Upper lobe of right lung (tissue), 1 donor: ENCODE data around the gene RNF41. TPM values are rescaled to one million over a fixed set of nuclear protein-coding genes. Genes with fewer than 3 reads are reported as not detected.
A peak's percentile ranks its signal among the peaks of the same experiment; 100 is the strongest.
"Not testable (repeated sequence)": the region's sequence is repeated elsewhere in the genome, so short reads cannot be mapped to it uniquely, and the experiment has no call there.

ENCODE experiments used
- ATAC-seq: fragments of 200-7000 bp; cut with Tn5 transposase; one replicate; pipeline ENCODE4 v1.9.1; 2020; ENCODE audit warnings: mild to moderate bottlenecking, moderate library complexity
- DNase-seq: peaks from one replicate; pipeline ENCODE4 v3.0.0-alpha.2; 2020
- H3K27ac ChIP-seq: fragments of 200-600 bp; one replicate; pipeline ENCODE4 v1.8.0; 2022
- H3K27me3 ChIP-seq: fragments of 200-600 bp; one replicate; pipeline ENCODE4 v1.8.0; 2022; ENCODE audit warnings: mild to moderate bottlenecking
- H3K36me3 ChIP-seq: fragments of 200-600 bp; one replicate; pipeline ENCODE4 v1.8.0; 2022
- H3K4me1 ChIP-seq: fragments of 200-600 bp; one replicate; pipeline ENCODE4 v1.8.0; 2022
- H3K4me3 ChIP-seq: fragments of 200-600 bp; one replicate; pipeline ENCODE4 v1.8.0; 2022; ENCODE audit warnings: mild to moderate bottlenecking
- H3K9me3 ChIP-seq: fragments of 200-600 bp; one replicate; pipeline ENCODE4 v1.8.0; 2022
- CTCF ChIP-seq: fragments of 200-600 bp; IDR thresholded peaks from one replicate; pipeline ENCODE4 v1.8.0; 2022; ENCODE audit warnings: antibody characterized with exemption
- intact Hi-C: fragments of 100-400 bp; cut with DNase I; formaldehyde crosslinking; loops from one replicate; pipeline ENCODE4 v1.11.0; 2022
- long read RNA-seq: library from polyadenylated mRNA; unstranded; transcript quantifications from one replicate; pipeline ENCODE4 v2.0.0, GENCODE V29; 2021
- total RNA-seq: library from RNA; stranded (reverse); fragmentation: NEBNext Ultra II Directional; extraction: Animal tissue kit (Norgen Biotek cat#: 25700); gene quantifications from one replicate; pipeline ENCODE4 v1.2.1, GENCODE V29; 2021
- donor health status: DM: no; HTN: yes; CAD: no; lungs with severe emphysema.

Gene RNF41
- total RNA-seq: 51.6 TPM
- long read RNA-seq, full-length matches to known transcripts: 35 of 42 reads
- long read RNA-seq, partial matches to known transcripts: 0 of 42 reads
- long read RNA-seq, other reads (novel, unspliced or antisense): 7 of 42 reads

DNA sequence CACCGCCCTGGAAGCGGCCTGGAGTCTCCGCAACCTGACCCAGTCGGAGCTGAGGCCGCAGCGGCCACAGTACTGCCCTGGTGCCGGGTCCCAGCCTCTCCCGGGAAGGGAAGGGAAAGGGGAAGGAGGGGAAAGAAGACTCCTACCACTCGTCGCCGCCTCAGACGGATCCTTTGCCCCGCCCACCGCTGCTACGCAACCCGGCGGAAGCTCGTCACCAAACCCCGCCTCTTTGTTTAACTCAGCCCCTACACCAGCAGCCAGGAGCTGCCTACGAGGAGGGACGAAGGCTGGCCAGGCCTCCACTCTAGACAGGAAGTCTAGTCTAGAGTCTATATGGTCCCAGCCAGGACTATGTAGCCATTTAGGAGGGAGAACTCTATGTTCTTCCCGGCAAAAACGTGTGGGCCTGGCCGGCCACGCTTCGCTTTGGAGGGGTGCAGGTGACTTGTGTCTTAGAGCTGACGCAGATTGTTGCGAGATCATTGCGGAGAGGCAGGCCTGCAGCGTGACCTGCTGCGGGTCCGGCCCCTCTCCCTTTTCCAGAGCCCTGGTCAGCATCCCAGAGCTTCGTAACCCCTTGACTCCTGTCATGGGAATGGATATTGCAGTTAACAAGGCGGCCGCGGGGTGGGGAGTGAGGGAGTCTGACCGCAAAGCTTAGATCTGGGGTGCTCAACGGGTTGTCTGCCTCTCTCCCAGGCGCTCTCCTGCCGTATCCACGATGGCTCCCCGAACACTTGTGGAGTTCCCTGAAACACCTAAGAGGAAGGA, at the start of gene RNF41:
Gene RNF41, minus strand, starts transcription at position 166 of the 774 bp plus-strand sequence. CDS start 7,875 bp downstream, outside the sequence.
- Histone ChIP-seq H3K27ac (peak within 1 kb of the TSS; percentile 96), H3K4me3 (peak within 1 kb of the TSS; percentile 75), H3K9me3 (no peaks in the 10 kb centered on the region), H3K27me3 (no peaks in the 10 kb centered on the region), H3K4me1 (peaks cover 39% of the 10 kb centered on the region), H3K36me3 (peaks cover 8% of the 10 kb centered on the region)
- TF ChIP-seq CTCF: no peak
- DNase-seq (peak; percentile 98), ATAC-seq (peak; percentile 91)
- intact Hi-C loops: no loop called here

GRCh38 chr12:56271031-56271430, 49.3 kb upstream of the RNF41 start:
- Histone ChIP-seq H3K4me3 (no peak overlapping the region), H3K27me3 (no peaks in the 10 kb centered on the region), H3K4me1 (peaks cover 10% of the 10 kb centered on the region), H3K9me3 (no peaks in the 10 kb centered on the region), H3K36me3 (peaks cover 60% of the 10 kb centered on the region), H3K27ac (no peak overlapping the region)
- DNase-seq (no peak), ATAC-seq (no peak)
- no peak for TF ChIP-seq CTCF
- intact Hi-C loops: no loop called here

DNA sequence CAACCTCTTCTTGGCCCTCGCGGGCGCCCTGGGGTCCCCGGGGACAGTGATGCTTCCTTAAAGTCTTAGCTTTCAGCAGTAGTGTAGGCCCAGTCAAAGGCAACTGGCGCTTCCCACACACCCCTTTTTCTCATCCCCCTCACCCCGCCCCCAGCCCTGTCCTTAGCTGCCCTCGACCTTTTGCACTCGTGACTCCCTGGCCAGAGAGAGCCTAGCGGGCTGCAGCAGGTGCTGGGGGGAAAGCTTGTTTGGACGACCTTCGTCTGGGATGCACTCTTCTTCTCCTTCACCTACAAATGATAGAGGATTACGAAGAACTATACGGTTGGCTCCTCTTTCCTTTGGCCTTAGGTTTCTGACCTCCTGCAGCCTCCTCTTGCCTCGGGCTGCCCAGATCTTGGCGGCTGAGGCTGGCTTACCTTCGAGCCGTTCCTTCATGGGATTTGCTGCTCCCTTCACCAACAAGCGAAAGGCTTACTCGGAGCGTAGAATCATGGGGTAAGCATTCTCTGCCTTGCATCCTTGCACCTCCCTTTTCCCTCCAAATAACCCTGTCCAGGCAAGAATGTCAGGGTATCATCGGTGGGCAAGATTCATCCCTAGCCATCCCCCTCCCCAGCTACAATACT, 45.8 kb upstream of the RNF41 start:
- ATAC-seq (peak; percentile 4), DNase-seq (peak; percentile 30)
- no peaks in the 10 kb centered on the region for H3K27me3 ChIP-seq
- peak overlapping the region; percentile 78 for H3K4me3 ChIP-seq
- no peak for TF ChIP-seq CTCF
- H3K36me3 ChIP-seq: peaks cover 25% of the 10 kb centered on the region
- peak overlapping the region; percentile 93 for H3K27ac ChIP-seq
- H3K4me1 ChIP-seq: peaks cover 15% of the 10 kb centered on the region
- no peaks in the 10 kb centered on the region for H3K9me3 ChIP-seq
- intact Hi-C loops: no loop called here

- DNase-seq (peak; percentile 95), ATAC-seq (peak; percentile 97)
- peak; percentile 71 for TF ChIP-seq CTCF
- Histone ChIP-seq H3K9me3 (no peaks in the 10 kb centered on the region), H3K36me3 (peaks cover 20% of the 10 kb centered on the region), H3K4me1 (peaks cover 15% of the 10 kb centered on the region), H3K27me3 (no peaks in the 10 kb centered on the region), H3K4me3 (peak within 1 kb of the TSS; percentile 78), H3K27ac (peak within 1 kb of the TSS; percentile 93)
- intact Hi-C loops: no loop called here
Observed at GRCh38 chr12:56266693-56267442, 45.1 kb upstream of the RNF41 start, which contains the start of gene COQ10A. COQ10A (plus strand) TSS chr12:56266942; CDS start chr12:56267119, 177 bp downstream.

- H3K9me3 ChIP-seq, DNase-seq, ATAC-seq, H3K27me3 ChIP-seq, intact Hi-C loops: not testable (repeated sequence)
- Histone ChIP-seq H3K4me1 (peaks cover 15% of the 10 kb centered on the region), H3K36me3 (peaks cover 13% of the 10 kb centered on the region), H3K27ac (peak overlapping the region; percentile 93), H3K4me3 (peak overlapping the region; percentile 78)
Observed at GRCh38 chr12:56266068-56266692, 44.5 kb upstream of the RNF41 start.

DNA sequence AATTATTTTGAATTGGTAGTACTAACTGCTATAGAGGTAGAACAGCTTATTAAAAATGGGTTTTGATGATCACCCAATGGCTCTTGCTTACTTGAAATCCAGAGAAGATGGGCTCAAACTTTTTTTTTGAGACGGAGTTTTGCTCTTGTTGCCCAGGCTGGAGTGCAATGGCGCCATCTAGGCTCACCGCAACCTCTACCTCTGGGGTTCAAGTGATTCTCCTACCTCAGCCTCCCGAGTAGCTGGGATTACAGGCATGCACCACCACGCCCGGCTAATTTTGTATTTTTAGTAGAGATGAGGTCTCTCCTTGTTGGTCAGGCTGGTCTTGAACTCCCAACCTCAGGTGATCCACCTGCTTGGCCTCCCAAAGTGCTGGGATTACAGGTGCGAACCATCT, 41.2 kb upstream of the RNF41 start:
- H3K27me3 ChIP-seq, DNase-seq, H3K27ac ChIP-seq, H3K4me3 ChIP-seq, H3K9me3 ChIP-seq, intact Hi-C loops, ATAC-seq, H3K36me3 ChIP-seq: not testable (repeated sequence)
- peaks cover 21% of the 10 kb centered on the region for H3K4me1 ChIP-seq
